GM18861 (cell line): Measurements from ENCODE around the gene MAPKBP1.
"Not testable (repeated sequence)": the region's sequence is repeated elsewhere in the genome, so short reads cannot be mapped to it uniquely, and the experiment has no call there.

Source experiments
- ATAC-seq: cut with Tn5 transposase; IDR thresholded peaks from one replicate; pipeline ENCODE4 v1.9.1; 2021; ENCODE audit not compliant: unreplicated experiment

Gene MAPKBP1

GRCh38 chr15:41824062-41824745 lies 49.9 kb downstream of the MAPKBP1 start:
- ATAC-seq: no peak

- no peak for ATAC-seq
These were observed 50.9 kb downstream of the MAPKBP1 start for GRCh38 chr15:41825145-41825544.

GRCh38 chr15:41825572-41826535 lies 51.6 kb downstream of the MAPKBP1 start:
- no peak for ATAC-seq

GRCh38 chr15:41827290-41827879 lies 53.1 kb downstream of the MAPKBP1 start:
- no peak for ATAC-seq

- ATAC-seq: peak; percentile 40
These were observed 53.9 kb downstream of the MAPKBP1 start, which contains the start of gene JMJD7 for GRCh38 chr15:41827880-41828806. JMJD7 (plus strand) TSS chr15:41828092; CDS start chr15:41828125, 33 bp downstream.

- no peak for ATAC-seq
These were observed 54.5 kb downstream of the MAPKBP1 start for GRCh38 chr15:41828807-41829141.

- ATAC-seq: no peak
These were observed 55.8 kb downstream of the MAPKBP1 start for GRCh38 chr15:41829959-41830646.

- not testable (repeated sequence) for ATAC-seq
These were observed 57.0 kb downstream of the MAPKBP1 start for GRCh38 chr15:41831291-41831690.

- ATAC-seq: no peak
These were observed 57.9 kb downstream of the MAPKBP1 start for GRCh38 chr15:41832208-41832607.

GRCh38 chr15:41832875-41833274 lies 58.6 kb downstream of the MAPKBP1 start:
- no peak for ATAC-seq

GRCh38 chr15:41834096-41834495 lies 59.8 kb downstream of the MAPKBP1 start:
- ATAC-seq: no peak

- no peak for ATAC-seq
These were observed 61.8 kb downstream of the MAPKBP1 start for GRCh38 chr15:41836073-41836472.

- ATAC-seq: no peak
These were observed 62.6 kb downstream of the MAPKBP1 start for GRCh38 chr15:41836713-41837454.

GRCh38 chr15:41838400-41838897 lies 64.2 kb downstream of the MAPKBP1 start, which contains the start of gene PLA2G4B:
PLA2G4B (plus strand) TSS chr15:41838847; CDS start chr15:41838914, 67 bp downstream.
- ATAC-seq: no peak

- ATAC-seq: no peak
These were observed 65.7 kb downstream of the MAPKBP1 start for GRCh38 chr15:41839781-41840491.

GRCh38 chr15:41840673-41841072 lies 66.4 kb downstream of the MAPKBP1 start:
- ATAC-seq: no peak

GRCh38 chr15:41841131-41841530 lies 66.8 kb downstream of the MAPKBP1 start:
- no peak for ATAC-seq

GRCh38 chr15:41842229-41842628 lies 67.9 kb downstream of the MAPKBP1 start:
- no peak for ATAC-seq
